GM12891 (cell line): Measurements from ENCODE around the gene CRNKL1.

Experiments
- POLR2A ChIP-seq: IDR thresholded peaks from 2 replicates; pipeline ENCODE4 v1.6.1; 2011; ENCODE audit warnings: low read depth, low read length, control low read depth
- POLR2AphosphoS5 ChIP-seq: IDR thresholded peaks from 2 replicates; pipeline ENCODE4 v1.6.1; 2011; ENCODE audit warnings: low read depth, low read length, control low read depth
- POU2F2 ChIP-seq: IDR thresholded peaks from 2 replicates; pipeline ENCODE4 v1.6.1; 2011; ENCODE audit warnings: low read depth, mild to moderate bottlenecking, control low read depth, low read length, moderate library complexity
- TAF1 ChIP-seq: IDR thresholded peaks from 2 replicates; pipeline ENCODE4 v1.6.1; 2011; ENCODE audit warnings: low read depth, low read length, control low read depth

DNA sequence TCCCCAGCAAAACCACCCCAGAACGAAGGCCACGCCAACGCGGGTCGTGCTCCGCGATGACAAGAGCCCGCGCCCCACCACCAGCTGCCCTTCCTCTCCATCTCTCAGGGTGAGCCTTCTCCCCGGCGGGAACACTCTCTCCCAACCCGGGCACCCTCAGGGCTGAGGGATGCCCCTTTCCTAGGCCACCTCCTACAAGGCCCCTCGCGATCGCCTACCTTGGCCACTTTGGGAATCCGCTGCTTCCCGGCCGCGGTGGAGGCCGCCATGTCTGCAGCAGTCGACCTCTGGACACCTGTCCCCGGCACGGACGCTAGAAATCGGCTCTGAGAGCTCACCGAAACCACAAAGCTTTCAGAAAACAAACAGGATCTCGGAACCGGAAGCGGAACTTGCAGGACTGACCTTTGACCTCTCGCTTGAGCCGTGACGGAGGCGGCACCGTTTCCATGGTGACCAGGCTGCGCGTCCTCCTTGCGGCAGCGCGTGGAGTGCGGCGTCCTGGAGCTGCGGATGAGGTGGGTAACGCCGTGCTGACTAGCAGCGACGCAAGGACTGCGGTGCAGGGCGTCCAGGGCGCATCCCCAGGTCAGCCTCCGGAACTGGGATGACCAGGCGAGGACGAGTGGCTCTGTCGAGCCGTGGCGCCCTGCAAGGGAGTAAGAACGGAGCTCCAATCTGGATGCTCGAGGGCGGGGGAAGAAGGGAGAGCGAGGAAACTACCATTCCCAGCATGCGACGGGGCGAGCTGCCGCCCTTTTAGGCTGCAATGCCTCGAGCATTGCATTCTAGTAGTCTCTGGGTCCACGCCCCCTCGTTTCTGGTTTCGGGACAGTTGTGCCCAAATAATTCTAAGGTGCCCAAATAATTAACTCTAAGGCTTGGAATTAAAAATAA, at the start of gene CRNKL1, which contains the start of gene CFAP61:
- TF ChIP-seq POLR2A (peak; percentile 77), POLR2AphosphoS5 (peak; percentile 73), POU2F2 (no peak), TAF1 (peak; percentile 65)
